IPS DF 6.9 (cell line): ENCODE measurements around the gene HADHB.
"Not testable (repeated sequence)": the region's sequence is repeated elsewhere in the genome, so short reads cannot be mapped to it uniquely, and the experiment has no call there.

Experiments used
- DNase-seq: peaks from one replicate; pipeline ENCODE4 v3.0.0-alpha.2; 2013; ENCODE audit warnings: low read depth, low spot score
- H3K27ac ChIP-seq: one replicate; pipeline ENCODE4 v1.5.1; 2013; ENCODE audit warnings: low read length, control low read depth
- H3K27me3 ChIP-seq: 2 replicates; pipeline ENCODE4 v1.6.1; 2013; ENCODE audit warnings: mild to moderate bottlenecking, low read length; ENCODE audit not compliant: control insufficient read depth, insufficient read depth
- H3K36me3 ChIP-seq: 2 replicates; pipeline ENCODE4 v1.6.1; 2013; ENCODE audit warnings: low read length; ENCODE audit not compliant: control insufficient read depth, insufficient read depth
- H3K4me1 ChIP-seq: 2 replicates; pipeline ENCODE4 v1.6.1; 2013; ENCODE audit warnings: low read length; ENCODE audit not compliant: control insufficient read depth, insufficient read depth
- H3K4me3 ChIP-seq: 2 replicates; pipeline ENCODE4 v1.5.1; 2013; ENCODE audit warnings: mild to moderate bottlenecking, low read length
- H3K9me3 ChIP-seq: 2 replicates; pipeline ENCODE4 v1.6.1; 2013; ENCODE audit warnings: low read length, inconsistent platforms; ENCODE audit not compliant: control insufficient read depth, insufficient read depth
- WGBS: extraction: QIAGEN DNeasy Blood & Tissue Kit; methylation state at CpG from one replicate; pipeline ENCODE4 v1.1.7; 2013; ENCODE audit warnings: mixed read lengths, missing lambda C conversion rate; ENCODE audit not compliant: insufficient read length, insufficient coverage; 5-methylcytosine and 5-hydroxymethylcytosine counted together

The HADHB gene

DNA sequence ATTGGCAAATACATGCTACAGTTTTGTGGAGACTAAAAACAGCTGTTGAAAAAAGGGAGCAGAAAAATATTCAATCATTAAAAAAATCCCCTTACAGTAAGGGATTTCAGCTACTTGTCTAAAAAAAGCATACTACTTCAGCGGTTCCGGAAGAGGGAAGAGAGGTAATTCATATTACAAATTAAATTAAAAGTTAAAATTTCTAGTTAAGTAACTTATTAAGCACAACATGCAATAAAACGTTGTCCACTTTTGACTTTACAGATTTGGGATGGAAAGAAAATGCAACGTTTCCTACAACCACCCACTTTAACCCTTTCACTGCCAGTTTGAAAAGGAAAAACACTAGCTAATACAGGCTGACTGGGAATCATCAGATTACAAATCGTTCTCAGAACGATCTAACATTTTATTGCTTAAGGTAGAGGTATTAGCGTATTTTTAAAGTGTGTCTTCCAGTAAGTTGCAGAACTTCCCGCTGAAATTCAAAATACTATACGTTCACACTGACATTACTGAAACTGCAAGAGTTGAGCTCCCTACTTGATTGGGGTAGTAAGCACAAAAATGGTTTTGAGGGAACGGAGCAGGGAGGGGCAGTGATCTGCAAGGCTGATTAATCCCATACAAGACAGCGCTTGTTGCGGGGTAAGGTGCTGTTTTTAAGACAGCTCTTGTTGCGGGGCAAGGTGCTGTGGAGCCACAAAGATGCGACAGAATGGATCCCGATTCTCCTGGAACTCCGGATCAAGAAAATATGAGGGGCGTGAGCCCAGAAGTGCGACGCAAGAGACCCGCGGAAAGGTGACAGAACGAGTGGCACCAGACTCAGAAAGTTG, 1.1 kb upstream of the HADHB start:
- no peaks in the 10 kb centered on the region for H3K36me3 ChIP-seq
- no peak for DNase-seq
- no peak overlapping the region for H3K27ac ChIP-seq
- H3K4me1 ChIP-seq, result no peaks in the 10 kb centered on the region
- no peaks in the 10 kb centered on the region for H3K9me3 ChIP-seq
- H3K4me3 ChIP-seq, result peak overlapping the region; percentile 57
- H3K27me3 ChIP-seq, result no peaks in the 10 kb centered on the region
- WGBS, result no CpG with 5 or more reads among the region's 22 CpGs

DNA sequence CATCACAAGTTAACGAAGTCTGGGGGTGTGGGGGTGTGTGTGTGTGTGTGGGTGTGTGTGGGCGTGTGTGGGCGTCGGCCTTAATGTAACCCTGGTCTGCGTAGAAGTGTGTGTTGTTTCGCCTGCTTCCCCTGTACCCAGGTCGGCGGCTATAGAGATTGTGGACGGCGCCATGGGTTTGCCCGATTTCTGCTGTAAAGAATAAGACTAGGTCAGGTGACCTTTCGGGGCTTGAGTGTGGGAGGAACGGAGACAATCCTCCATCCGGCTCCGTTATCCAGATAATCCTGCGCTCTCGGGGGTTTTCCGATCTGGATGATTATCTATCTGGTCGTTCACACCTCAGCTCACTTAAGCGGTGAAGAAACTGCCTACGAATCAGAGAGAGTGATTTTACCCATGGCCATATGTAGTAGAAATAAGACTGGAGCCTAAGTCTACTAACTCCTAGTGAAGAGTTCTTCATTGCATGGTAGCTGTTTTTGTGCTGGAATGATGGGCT, 543 bp downstream of the HADHB start:
- Histone ChIP-seq H3K9me3 (no peaks in the 10 kb centered on the region), H3K4me3 (peak overlapping the region; percentile 57; the same call in 1 of the 2 replicates), H3K4me1 (no peaks in the 10 kb centered on the region), H3K27ac (no peak overlapping the region), H3K36me3 (no peaks in the 10 kb centered on the region), H3K27me3 (no peaks in the 10 kb centered on the region)
- DNase-seq, result no peak
- WGBS, result no CpG with 5 or more reads among the region's 21 CpGs

DNA sequence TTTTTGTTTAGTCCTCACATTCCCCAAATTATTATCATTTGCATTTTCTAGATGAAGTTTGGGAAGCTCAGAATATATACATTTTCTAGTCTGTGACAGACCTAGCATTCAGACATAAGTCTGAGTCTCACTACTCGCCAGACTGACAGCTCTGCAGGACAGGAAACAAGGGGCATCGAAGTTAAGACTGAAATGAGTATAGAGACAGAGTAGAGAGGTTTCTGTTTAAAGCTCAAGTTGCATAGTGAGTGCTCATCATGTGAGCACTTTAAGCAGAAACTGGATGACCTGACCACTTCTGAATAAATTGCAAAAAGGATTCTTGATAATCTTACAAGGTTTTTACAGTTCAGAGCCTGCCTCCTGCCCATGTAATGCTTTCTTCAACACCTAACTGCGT, 1.1 kb downstream of the HADHB start:
- Histone ChIP-seq H3K27ac (no peak overlapping the region), H3K9me3 (no peaks in the 10 kb centered on the region), H3K36me3 (no peaks in the 10 kb centered on the region), H3K27me3 (no peaks in the 10 kb centered on the region), H3K4me1 (no peaks in the 10 kb centered on the region), H3K4me3 (peak overlapping the region; percentile 57; the same call in 1 of the 2 replicates)
- DNase-seq, result no peak
- WGBS, result no CpG with 5 or more reads among the region's 3 CpGs

DNA sequence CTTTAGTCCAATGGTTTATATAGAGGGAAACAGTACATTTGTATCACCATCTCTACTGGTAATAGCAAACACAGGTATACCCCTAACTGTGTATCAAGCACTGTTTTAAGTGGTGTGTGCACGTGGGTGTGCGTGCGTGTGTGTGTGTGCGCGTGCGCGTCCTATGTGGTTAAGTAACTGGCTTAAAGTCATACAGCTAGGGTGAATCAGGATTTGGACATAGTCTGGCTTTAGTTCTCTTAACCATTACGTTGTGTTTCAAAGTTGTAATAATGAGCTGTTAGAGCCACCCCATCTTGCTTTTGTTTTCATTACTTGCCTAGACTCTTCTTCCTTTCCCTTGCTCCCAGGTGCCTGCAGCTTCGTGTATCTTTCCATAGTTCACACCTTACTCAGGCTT, 2.1 kb downstream of the HADHB start:
- Histone ChIP-seq H3K9me3 (no peaks in the 10 kb centered on the region), H3K36me3 (no peaks in the 10 kb centered on the region), H3K27ac (no peak overlapping the region), H3K4me3 (no peak overlapping the region), H3K4me1 (no peaks in the 10 kb centered on the region), H3K27me3 (no peaks in the 10 kb centered on the region)
- no peak for DNase-seq
- no CpG with 5 or more reads among the region's 9 CpGs for WGBS

DNA sequence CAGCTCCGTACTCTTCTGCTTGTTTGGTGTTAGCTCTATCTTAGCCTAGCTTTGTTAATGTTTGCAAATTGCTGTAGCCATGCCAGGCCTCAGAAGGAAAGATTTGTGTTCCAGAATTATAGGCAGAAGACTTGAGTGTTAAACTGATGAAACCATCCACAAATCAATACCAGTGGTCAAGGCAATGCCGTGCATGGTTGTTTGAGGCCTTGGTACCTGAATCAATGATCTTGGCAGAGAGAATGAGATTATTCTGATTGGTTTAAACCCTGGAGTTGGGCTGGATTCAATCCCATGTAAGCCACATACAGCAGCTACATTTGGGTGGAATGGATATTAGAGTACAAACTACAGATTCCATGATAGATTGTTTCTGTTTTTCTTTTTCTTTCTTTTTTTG, 4.9 kb downstream of the HADHB start:
- no CpG with 5 or more reads among the region's 2 CpGs for WGBS
- Histone ChIP-seq H3K4me1 (no peaks in the 10 kb centered on the region), H3K27me3 (no peaks in the 10 kb centered on the region), H3K9me3 (no peaks in the 10 kb centered on the region), H3K36me3 (no peaks in the 10 kb centered on the region; the same call in 1 of the 2 replicates), H3K27ac (no peak overlapping the region), H3K4me3 (no peak overlapping the region)
- no peak for DNase-seq

DNA sequence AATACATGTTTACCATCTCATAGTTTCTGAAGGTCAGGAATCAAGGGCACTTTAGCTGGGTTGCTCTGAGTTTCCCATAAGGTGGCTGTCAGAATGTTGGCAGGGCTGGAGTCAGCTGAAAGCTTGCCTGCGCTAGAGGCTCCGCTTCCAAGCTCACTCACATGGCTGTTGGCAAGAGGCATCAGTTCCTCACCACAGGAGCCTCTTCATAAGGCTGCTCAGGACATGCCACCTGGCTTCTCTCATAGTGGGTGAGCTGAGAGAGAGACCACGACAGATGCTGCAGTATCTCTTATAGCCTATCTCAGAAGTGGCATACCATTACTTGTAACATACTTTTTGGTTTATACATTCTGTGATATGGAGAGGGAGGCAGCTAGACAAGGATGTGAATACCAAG, 7.2 kb downstream of the HADHB start:
- no peak for DNase-seq
- no peak overlapping the region for H3K27ac ChIP-seq
- WGBS, result no CpG with 5 or more reads among the region's 3 CpGs

DNA sequence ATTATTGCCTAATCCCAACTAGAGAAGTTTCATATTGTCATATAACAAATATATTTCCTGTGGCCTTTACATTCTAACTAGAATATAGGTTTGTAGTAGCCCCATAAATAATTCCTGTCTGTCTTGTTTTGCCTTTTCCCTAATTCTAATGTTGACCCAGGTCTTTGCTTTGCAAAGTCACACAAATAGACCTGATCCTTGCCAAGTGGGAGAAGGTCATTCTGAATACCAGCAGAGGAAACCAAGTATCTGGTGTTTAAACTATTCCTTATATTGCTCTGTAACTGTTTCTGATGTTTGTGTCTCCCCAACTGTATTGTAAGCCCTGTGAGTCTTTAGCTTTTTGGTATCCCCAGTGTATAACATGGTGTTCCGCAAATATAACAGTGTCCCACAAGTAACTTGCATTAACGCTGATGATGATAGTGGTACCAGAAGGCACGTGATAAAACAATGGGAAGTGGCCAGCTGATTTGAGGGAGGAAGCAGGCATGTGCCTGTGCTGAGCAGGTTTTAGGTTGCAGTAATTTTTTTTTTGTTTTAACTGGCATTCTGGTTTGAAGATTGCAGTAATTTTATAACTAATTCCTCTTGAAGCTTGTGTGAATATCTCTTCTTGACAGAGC, 11.1 kb downstream of the HADHB start:
- Histone ChIP-seq H3K27ac (no peak overlapping the region), H3K9me3 (no peaks in the 10 kb centered on the region), H3K4me3 (no peak overlapping the region), H3K4me1 (no peaks in the 10 kb centered on the region), H3K36me3 (no peaks in the 10 kb centered on the region; the same call in 1 of the 2 replicates), H3K27me3 (no peaks in the 10 kb centered on the region)
- DNase-seq, result no peak
- no CpG with 5 or more reads among the region's 3 CpGs for WGBS

More for the DNA sequence above, 7.2 kb downstream of the HADHB start:
- no peaks in the 10 kb centered on the region for H3K9me3 ChIP-seq
- H3K4me3 ChIP-seq, result no peak overlapping the region
- no peaks in the 10 kb centered on the region; the same call in 1 of the 2 replicates for H3K36me3 ChIP-seq
- no peaks in the 10 kb centered on the region for H3K4me1 ChIP-seq
- H3K27me3 ChIP-seq, result no peaks in the 10 kb centered on the region

DNA sequence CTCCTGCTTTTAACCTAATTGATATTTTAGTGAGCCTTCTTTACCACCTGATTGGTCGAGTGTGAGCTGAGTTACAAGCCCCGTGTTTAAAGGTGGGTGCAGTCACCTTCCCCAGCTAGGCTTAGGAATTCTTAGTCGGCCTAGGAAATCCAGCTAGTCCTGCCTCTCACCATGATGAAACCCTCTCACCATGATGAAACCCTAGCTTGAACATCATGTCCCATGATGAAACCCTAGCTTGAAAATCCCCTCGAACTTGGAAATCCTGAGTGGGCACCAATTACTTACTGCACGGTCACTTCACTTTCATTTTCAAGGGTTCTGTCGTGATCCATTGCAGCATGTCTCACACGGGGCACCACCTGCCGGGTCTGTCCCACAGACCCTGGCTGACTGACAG, 14.1 kb downstream of the HADHB start:
- H3K4me3 ChIP-seq, H3K27ac ChIP-seq, H3K27me3 ChIP-seq, H3K9me3 ChIP-seq, H3K36me3 ChIP-seq, H3K4me1 ChIP-seq, DNase-seq: not testable (repeated sequence)
- WGBS, result no CpG with 5 or more reads among the region's 8 CpGs

DNA sequence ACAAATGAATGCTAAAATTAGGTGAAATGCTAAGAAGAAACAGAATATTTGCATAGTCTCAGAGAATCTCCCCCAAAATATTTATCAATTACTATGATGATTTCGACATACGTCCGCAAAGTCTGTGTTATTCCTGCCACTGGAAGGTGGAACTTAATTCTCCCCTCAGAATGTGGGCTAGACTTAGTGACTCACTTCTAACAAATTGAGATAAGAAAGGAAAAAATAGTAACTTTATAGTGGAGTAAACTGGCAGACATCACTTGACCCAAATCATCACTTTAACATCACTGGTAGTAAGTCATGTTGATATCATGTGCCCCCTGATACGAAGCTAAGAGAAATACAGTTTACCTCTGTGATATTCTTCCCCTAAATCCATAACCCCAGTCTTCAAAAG, 23.5 kb downstream of the HADHB start:
- no peaks in the 10 kb centered on the region for H3K36me3 ChIP-seq
- WGBS, result no CpG with 5 or more reads among the region's 4 CpGs

DNA sequence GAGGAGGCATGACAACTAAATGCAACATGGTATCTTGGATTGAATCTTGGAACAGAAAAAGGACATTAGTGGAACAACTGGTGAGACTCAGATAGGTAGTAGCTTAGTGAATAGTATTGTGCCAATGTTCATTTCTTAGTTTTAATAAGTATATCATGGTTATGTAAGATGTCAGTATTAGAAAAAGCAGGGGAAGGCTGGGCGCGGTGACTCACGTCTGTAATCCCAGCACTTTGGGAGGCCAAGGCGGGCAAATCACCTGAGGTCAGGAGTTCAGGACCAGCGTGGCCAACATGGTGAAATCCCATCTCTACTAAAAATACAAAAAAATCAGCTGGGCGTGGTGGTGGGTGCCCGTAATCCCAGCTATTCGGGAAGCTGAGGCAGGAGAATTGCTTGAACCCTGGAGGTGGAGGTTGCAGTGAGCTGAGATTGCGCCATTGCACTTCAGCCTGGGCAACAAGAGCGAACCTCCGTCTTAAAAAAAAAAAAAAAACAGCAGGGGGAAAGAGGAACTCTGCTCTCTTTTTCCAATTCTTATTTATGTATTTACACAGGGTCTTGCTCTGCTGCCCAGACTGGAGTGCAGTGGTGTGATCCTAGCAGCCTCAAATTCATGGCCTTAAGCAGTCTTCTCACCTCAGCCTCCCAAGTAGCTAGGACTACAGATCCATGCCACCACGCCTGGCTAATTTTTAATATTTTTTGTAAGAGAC, 24.1 kb downstream of the HADHB start:
- no CpG with 5 or more reads among the region's 12 CpGs for WGBS
- not testable (repeated sequence) for H3K27me3 ChIP-seq, H3K4me1 ChIP-seq, H3K36me3 ChIP-seq, H3K27ac ChIP-seq, H3K4me3 ChIP-seq, DNase-seq, H3K9me3 ChIP-seq

More for the DNA sequence above, 23.5 kb downstream of the HADHB start:
- no peaks in the 10 kb centered on the region for H3K27me3 ChIP-seq
- H3K4me1 ChIP-seq, result no peaks in the 10 kb centered on the region
- no peaks in the 10 kb centered on the region for H3K9me3 ChIP-seq
- H3K4me3 ChIP-seq, result no peak overlapping the region
- DNase-seq, result no peak
- no peak overlapping the region for H3K27ac ChIP-seq
